Neutrophil (primary cell): Measurements from ENCODE around the gene SEH1L.

ENCODE experiments used
- H3K27ac ChIP-seq: fragments of 200-600 bp; sonication (generic); 2 replicates; pipeline ENCODE4 v1.5.1; 2016; ENCODE audit warnings: mild to moderate bottlenecking, moderate library complexity
- H3K27me3 ChIP-seq: fragments of 200-600 bp; sonication (generic); 2 replicates; pipeline ENCODE4 v1.6.0; 2016; ENCODE audit warnings: mild to moderate bottlenecking
- H3K36me3 ChIP-seq: fragments of 200-600 bp; sonication (generic); 2 replicates; pipeline ENCODE4 v1.5.1; 2017
- H3K4me1 ChIP-seq, 2 experiments: fragments of 200-600 bp in 1 of 2; sonication (generic) in 1 of 2; 1 replicate in 1 of 2; 2 replicates in 1 of 2; pipeline versions ENCODE4 v1.5.1 to v1.6.1; 2013 to 2016; ENCODE audit warnings: low read depth in 1 of 2, low read length in 1 of 2, mild to moderate bottlenecking in 1 of 2, moderate library complexity in 1 of 2; ENCODE audit not compliant: control insufficient read depth in 1 of 2, insufficient read depth in 1 of 2
- H3K4me3 ChIP-seq, 2 experiments: fragments of 200-600 bp in 1 of 2; sonication (generic) in 1 of 2; 1 replicate in 1 of 2; 2 replicates in 1 of 2; pipeline ENCODE4 v1.5.1; 2013 to 2016; ENCODE audit warnings: low read depth in 1 of 2, low read length in 1 of 2, mild to moderate bottlenecking in 1 of 2, moderate library complexity in 1 of 2
- H3K9me3 ChIP-seq: fragments of 200-600 bp; sonication (generic); 2 replicates; pipeline ENCODE4 v1.5.1; 2016
- TF ChIP-seq, protein P1 (sequence below): fragments of 200-600 bp; sonication (generic); IDR thresholded peaks from 2 replicates; pipeline ENCODE4 v1.5.1; 2016; ENCODE audit warnings: antibody characterized with exemption

SEH1L gene

GRCh38 chr18:13007248-13007560 lies 59.4 kb downstream of the SEH1L start:
- H3K36me3 ChIP-seq: peaks cover 63% of the 10 kb centered on the region
- TF ChIP-seq, protein P1, sequence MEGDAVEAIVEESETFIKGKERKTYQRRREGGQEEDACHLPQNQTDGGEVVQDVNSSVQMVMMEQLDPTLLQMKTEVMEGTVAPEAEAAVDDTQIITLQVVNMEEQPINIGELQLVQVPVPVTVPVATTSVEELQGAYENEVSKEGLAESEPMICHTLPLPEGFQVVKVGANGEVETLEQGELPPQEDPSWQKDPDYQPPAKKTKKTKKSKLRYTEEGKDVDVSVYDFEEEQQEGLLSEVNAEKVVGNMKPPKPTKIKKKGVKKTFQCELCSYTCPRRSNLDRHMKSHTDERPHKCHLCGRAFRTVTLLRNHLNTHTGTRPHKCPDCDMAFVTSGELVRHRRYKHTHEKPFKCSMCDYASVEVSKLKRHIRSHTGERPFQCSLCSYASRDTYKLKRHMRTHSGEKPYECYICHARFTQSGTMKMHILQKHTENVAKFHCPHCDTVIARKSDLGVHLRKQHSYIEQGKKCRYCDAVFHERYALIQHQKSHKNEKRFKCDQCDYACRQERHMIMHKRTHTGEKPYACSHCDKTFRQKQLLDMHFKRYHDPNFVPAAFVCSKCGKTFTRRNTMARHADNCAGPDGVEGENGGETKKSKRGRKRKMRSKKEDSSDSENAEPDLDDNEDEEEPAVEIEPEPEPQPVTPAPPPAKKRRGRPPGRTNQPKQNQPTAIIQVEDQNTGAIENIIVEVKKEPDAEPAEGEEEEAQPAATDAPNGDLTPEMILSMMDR: no peak
- no peak overlapping the region for H3K4me3 ChIP-seq
- peak overlapping the region; percentile 57 for H3K27ac ChIP-seq
- no peaks in the 10 kb centered on the region for H3K9me3 ChIP-seq
- peaks cover 0 to 6% of the 10 kb centered on the region in 2 experiments for H3K4me1 ChIP-seq
- no peaks in the 10 kb centered on the region for H3K27me3 ChIP-seq

DNA sequence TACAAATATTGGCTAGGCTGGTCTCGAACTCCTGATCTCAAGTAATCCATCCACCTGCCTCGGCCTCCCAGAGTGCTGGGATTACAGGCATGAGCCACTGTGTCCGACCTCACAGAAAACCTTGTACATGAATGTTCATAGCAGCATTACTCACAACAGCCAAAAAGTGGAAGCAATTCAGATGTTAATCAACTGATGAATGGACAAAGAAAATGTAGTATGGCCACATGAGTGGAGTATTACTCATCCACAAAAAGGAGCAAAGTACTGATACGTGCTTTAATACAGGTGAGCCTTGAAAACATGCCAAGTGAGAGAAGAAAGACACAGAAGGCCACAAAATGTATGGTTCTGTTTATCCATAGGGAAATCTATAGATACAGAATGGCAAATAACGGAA lies 63.9 kb downstream of the SEH1L start:
- Histone ChIP-seq H3K4me3 (no peak overlapping the region), H3K27ac (no peak overlapping the region), H3K27me3 (no peaks in the 10 kb centered on the region), H3K4me1 (peaks cover 0 to 5% of the 10 kb centered on the region in 2 experiments), H3K9me3 (no peaks in the 10 kb centered on the region), H3K36me3 (peaks cover 80% of the 10 kb centered on the region)
- TF ChIP-seq, protein P1: no peak

DNA sequence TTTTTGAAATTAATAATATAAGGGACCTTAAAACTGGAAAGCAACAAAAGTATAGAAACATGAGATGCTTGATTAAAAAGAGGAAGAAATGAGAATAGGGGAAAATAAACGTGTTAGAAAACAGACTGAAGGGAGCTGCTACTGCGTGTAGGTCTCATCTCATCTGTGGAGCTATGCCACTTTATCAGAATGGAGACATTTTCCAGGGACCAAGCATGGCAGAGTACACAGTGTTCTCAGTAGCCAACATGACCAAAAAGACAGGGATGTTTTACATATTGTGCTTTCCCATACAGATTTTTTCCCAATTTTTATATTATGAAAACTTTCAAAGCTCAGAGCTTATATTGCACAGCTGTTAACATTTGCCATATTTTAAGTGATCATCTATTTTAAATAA lies 66.4 kb downstream of the SEH1L start:
- peaks cover 94% of the 10 kb centered on the region for H3K36me3 ChIP-seq

DNA sequence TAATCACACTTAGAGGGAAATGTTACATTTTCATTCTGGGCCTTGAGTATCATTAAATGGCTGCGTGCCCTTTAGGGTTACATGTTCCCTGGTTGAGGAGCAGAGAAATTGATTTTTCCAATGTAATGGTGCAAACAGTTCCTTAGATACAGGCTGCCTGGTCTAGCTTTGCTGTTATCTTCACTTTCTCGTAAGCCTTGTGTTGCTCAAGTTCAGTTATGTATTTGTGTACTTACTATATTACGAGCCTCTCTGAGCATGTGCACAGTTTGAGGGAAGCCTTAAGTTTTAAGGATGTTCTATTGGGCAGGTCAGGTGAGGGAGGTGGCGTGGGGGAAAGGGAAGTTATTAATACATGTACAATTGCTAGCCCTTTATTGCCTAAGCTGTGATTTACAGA lies 67.0 kb downstream of the SEH1L start:
- Histone ChIP-seq H3K9me3 (no peaks in the 10 kb centered on the region), H3K27me3 (no peaks in the 10 kb centered on the region), H3K36me3 (peaks cover 93% of the 10 kb centered on the region), H3K4me3 (no peak overlapping the region), H3K27ac (no peak overlapping the region), H3K4me1 (no peaks in the 10 kb centered on the region)
- TF ChIP-seq, protein P1: no peak

More for the DNA sequence above, 66.4 kb downstream of the SEH1L start:
- no peaks in the 10 kb centered on the region for H3K27me3 ChIP-seq
- TF ChIP-seq, protein P1: no peak
- no peaks in the 10 kb centered on the region for H3K9me3 ChIP-seq
- no peak overlapping the region for H3K4me3 ChIP-seq
- no peaks in the 10 kb centered on the region for H3K4me1 ChIP-seq
- no peak overlapping the region for H3K27ac ChIP-seq

DNA sequence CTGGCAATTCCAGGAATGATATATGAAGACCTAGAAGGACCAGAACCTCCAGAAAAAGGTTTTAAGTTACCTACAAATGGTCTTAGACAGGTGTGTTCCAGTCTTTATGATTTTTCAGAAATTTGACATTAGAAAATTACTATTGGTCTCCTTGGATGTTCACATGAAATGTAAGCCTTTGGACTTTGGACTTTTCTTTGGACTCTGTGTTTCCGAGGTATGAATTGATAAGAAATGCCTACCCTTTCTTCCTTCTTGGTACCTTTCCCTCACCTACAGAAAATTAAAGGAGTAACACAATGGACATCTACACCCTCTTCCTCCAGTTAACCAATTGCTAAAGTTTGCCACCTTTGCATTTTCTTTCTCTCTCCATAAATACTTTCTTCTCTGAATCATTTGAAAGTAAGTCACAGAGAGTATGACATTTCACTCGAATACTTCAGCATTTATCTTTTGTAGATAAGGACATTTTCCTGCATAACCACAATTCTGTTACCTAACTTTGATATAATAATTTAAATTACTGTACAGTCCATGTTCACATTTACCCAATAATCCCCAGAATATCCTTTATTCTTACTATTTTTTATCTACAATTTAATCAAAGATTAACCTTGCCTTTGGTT lies 69.5 kb downstream of the SEH1L start:
- Histone ChIP-seq H3K36me3 (peaks cover 81% of the 10 kb centered on the region), H3K27me3 (no peaks in the 10 kb centered on the region), H3K27ac (no peak overlapping the region), H3K4me1 (no peaks in the 10 kb centered on the region), H3K9me3 (no peaks in the 10 kb centered on the region), H3K4me3 (no peak overlapping the region)
- TF ChIP-seq, protein P1: no peak

GRCh38 chr18:13018374-13018773 lies 70.6 kb downstream of the SEH1L start:
- no peaks in the 10 kb centered on the region for H3K4me1 ChIP-seq
- no peak overlapping the region for H3K4me3 ChIP-seq
- no peaks in the 10 kb centered on the region for H3K27me3 ChIP-seq
- H3K36me3 ChIP-seq: peaks cover 72% of the 10 kb centered on the region
- TF ChIP-seq, protein P1: no peak
- no peaks in the 10 kb centered on the region for H3K9me3 ChIP-seq
- H3K27ac ChIP-seq: no peak overlapping the region
